Stimulated activated naive CD8-positive, alpha-beta T cell treated with anti-CD3 and anti-CD28 coated beads, Interleukin-15, amount 100 ng/mL, for 72 hours (primary cell): Measurements from ENCODE around the gene HPN.

Source experiments
- ATAC-seq: fragments of 150-1000 bp; cut with Tn5 transposase; 2 replicates; pipeline ENCODE4 v1.10.0; 2021; ENCODE audit warnings: mild to moderate bottlenecking, moderate library complexity
- DNase-seq, 2 donors: peaks; one replicate each; pipeline ENCODE4 v3.0.0; 2021 to 2022
- H3K27ac Mint-ChIP-seq, 2 donors: one replicate each; pipeline ENCODE4 v1.8.0; 2022; ENCODE audit warnings: mild to moderate bottlenecking in 2 of 2, mixed read lengths in 2 of 2, moderate library complexity in 2 of 2
- H3K27me3 Mint-ChIP-seq: one replicate; pipeline ENCODE4 v1.8.0; 2022; ENCODE audit warnings: mixed read lengths
- H3K4me1 Mint-ChIP-seq: one replicate; pipeline ENCODE4 v1.8.0; 2022; ENCODE audit warnings: mild to moderate bottlenecking, mixed read lengths
- H3K4me3 Mint-ChIP-seq, 2 donors: one replicate each; pipeline ENCODE4 v1.8.0; 2022; ENCODE audit warnings: mild to moderate bottlenecking in 2 of 2, mixed read lengths in 2 of 2, moderate library complexity in 1 of 2
- H3K9me3 Mint-ChIP-seq, 2 donors: one replicate each; pipeline ENCODE4 v1.8.0; 2022; ENCODE audit warnings: mixed read lengths in 2 of 2

HPN gene

GRCh38 chr19:35056513-35057063, 15.1 kb downstream of the HPN start:
- no peaks in the 10 kb centered on the region for H3K9me3 Mint-ChIP-seq
- no peaks in the 10 kb centered on the region for H3K4me1 Mint-ChIP-seq
- no peak overlapping the region for H3K27ac Mint-ChIP-seq
- ATAC-seq, result no peak
- no peak overlapping the region for H3K4me3 Mint-ChIP-seq
- no peaks in the 10 kb centered on the region for H3K27me3 Mint-ChIP-seq
- DNase-seq, result no peak

GRCh38 chr19:35058370-35058769, 16.8 kb downstream of the HPN start:
- no peak overlapping the region for H3K27ac Mint-ChIP-seq
- no peaks in the 10 kb centered on the region for H3K9me3 Mint-ChIP-seq
- H3K27me3 Mint-ChIP-seq, result no peaks in the 10 kb centered on the region
- no peak for ATAC-seq
- H3K4me3 Mint-ChIP-seq, result no peak overlapping the region
- H3K4me1 Mint-ChIP-seq, result peaks cover 2% of the 10 kb centered on the region
- no peak for DNase-seq

- H3K4me3 Mint-ChIP-seq, result no peak overlapping the region
- ATAC-seq (no peak), DNase-seq (no peak)
- no peaks in the 10 kb centered on the region for H3K9me3 Mint-ChIP-seq
- no peaks in the 10 kb centered on the region for H3K27me3 Mint-ChIP-seq
- H3K4me1 Mint-ChIP-seq, result peaks cover 10% of the 10 kb centered on the region
- no peak overlapping the region for H3K27ac Mint-ChIP-seq
These were observed 17.7 kb downstream of the HPN start for GRCh38 chr19:35059006-35059798.

- H3K9me3 Mint-ChIP-seq, result no peaks in the 10 kb centered on the region
- peaks cover 13% of the 10 kb centered on the region for H3K4me1 Mint-ChIP-seq
- H3K27ac Mint-ChIP-seq, result peak overlapping the region in 1 of 2 donors; percentile 89
- H3K27me3 Mint-ChIP-seq, result no peaks in the 10 kb centered on the region
- ATAC-seq (no peak), DNase-seq (no peak)
- no peak overlapping the region for H3K4me3 Mint-ChIP-seq
These were observed 18.2 kb downstream of the HPN start for GRCh38 chr19:35059799-35060091.

GRCh38 chr19:35060160-35060855, 18.8 kb downstream of the HPN start:
- Mint-ChIP-seq H3K4me1 (peaks cover 13% of the 10 kb centered on the region), H3K27ac (peak overlapping the region in 1 of 2 donors; percentile 89), H3K9me3 (no peaks in the 10 kb centered on the region), H3K4me3 (no peak overlapping the region), H3K27me3 (no peaks in the 10 kb centered on the region)
- ATAC-seq, result no peak
- DNase-seq, result no peak

- H3K9me3 Mint-ChIP-seq, result no peaks in the 10 kb centered on the region
- no peak for ATAC-seq
- DNase-seq, result no peak
- H3K27ac Mint-ChIP-seq, result no peak overlapping the region
- no peak overlapping the region for H3K4me3 Mint-ChIP-seq
- H3K27me3 Mint-ChIP-seq, result no peaks in the 10 kb centered on the region
- H3K4me1 Mint-ChIP-seq, result peaks cover 16% of the 10 kb centered on the region
These were observed 20.3 kb downstream of the HPN start for GRCh38 chr19:35061583-35062373.

- ATAC-seq, result no peak
- DNase-seq, result no peak
- Mint-ChIP-seq H3K9me3 (no peaks in the 10 kb centered on the region), H3K27ac (no peak overlapping the region), H3K27me3 (no peaks in the 10 kb centered on the region), H3K4me1 (peaks cover 27% of the 10 kb centered on the region), H3K4me3 (no peak overlapping the region)
These were observed 21.4 kb downstream of the HPN start for GRCh38 chr19:35062942-35063341.

- DNase-seq (no peak), ATAC-seq (peak; percentile 44)
- no peak overlapping the region for H3K4me3 Mint-ChIP-seq
- no peak overlapping the region for H3K27ac Mint-ChIP-seq
- no peaks in the 10 kb centered on the region for H3K9me3 Mint-ChIP-seq
- H3K4me1 Mint-ChIP-seq, result peaks cover 27% of the 10 kb centered on the region
- H3K27me3 Mint-ChIP-seq, result no peaks in the 10 kb centered on the region
These were observed 22.7 kb downstream of the HPN start for GRCh38 chr19:35063940-35064818.

- DNase-seq (no peak), ATAC-seq (no peak)
- H3K4me1 Mint-ChIP-seq, result peaks cover 27% of the 10 kb centered on the region
- no peak overlapping the region for H3K4me3 Mint-ChIP-seq
- H3K27me3 Mint-ChIP-seq, result no peaks in the 10 kb centered on the region
- H3K27ac Mint-ChIP-seq, result no peak overlapping the region
- no peaks in the 10 kb centered on the region for H3K9me3 Mint-ChIP-seq
These were observed 24.1 kb downstream of the HPN start for GRCh38 chr19:35065574-35065973.

- DNase-seq (no peak), ATAC-seq (no peak)
- peak overlapping the region in 1 of 2 donors; percentile 34 for H3K27ac Mint-ChIP-seq
- H3K9me3 Mint-ChIP-seq, result no peaks in the 10 kb centered on the region
- H3K4me3 Mint-ChIP-seq, result no peak overlapping the region
- no peaks in the 10 kb centered on the region for H3K27me3 Mint-ChIP-seq
- H3K4me1 Mint-ChIP-seq, result peaks cover 27% of the 10 kb centered on the region
These were observed 24.6 kb downstream of the HPN start for GRCh38 chr19:35066121-35066520.

GRCh38 chr19:35066691-35067563, 25.4 kb downstream of the HPN start:
- Mint-ChIP-seq H3K27ac (peak overlapping the region in 1 of 2 donors; percentile 59), H3K4me3 (peak overlapping the region; percentile 51 to 62), H3K4me1 (peaks cover 27% of the 10 kb centered on the region), H3K27me3 (no peaks in the 10 kb centered on the region), H3K9me3 (no peaks in the 10 kb centered on the region)
- DNase-seq (peak; percentile 89), ATAC-seq (peak; percentile 94)

- DNase-seq (no peak), ATAC-seq (no peak)
- H3K27ac Mint-ChIP-seq, result no peak overlapping the region
- H3K9me3 Mint-ChIP-seq, result no peaks in the 10 kb centered on the region
- H3K27me3 Mint-ChIP-seq, result no peaks in the 10 kb centered on the region
- no peak overlapping the region for H3K4me3 Mint-ChIP-seq
- peaks cover 18% of the 10 kb centered on the region for H3K4me1 Mint-ChIP-seq
These were observed 27.6 kb downstream of the HPN start for GRCh38 chr19:35068941-35069634.

GRCh38 chr19:35069696-35070095, 28.2 kb downstream of the HPN start:
- no peak for DNase-seq
- Mint-ChIP-seq H3K4me3 (no peak overlapping the region), H3K27me3 (no peaks in the 10 kb centered on the region), H3K4me1 (peaks cover 14% of the 10 kb centered on the region), H3K9me3 (no peaks in the 10 kb centered on the region), H3K27ac (no peak overlapping the region)
- ATAC-seq, result no peak

GRCh38 chr19:35070471-35070870, 28.9 kb downstream of the HPN start:
- Mint-ChIP-seq H3K9me3 (no peaks in the 10 kb centered on the region), H3K27ac (peak overlapping the region in 1 of 2 donors; percentile 19), H3K4me3 (no peak overlapping the region), H3K27me3 (no peaks in the 10 kb centered on the region), H3K4me1 (peaks cover 14% of the 10 kb centered on the region)
- no peak for ATAC-seq
- DNase-seq, result no peak
